Measurements from ENCODE around the gene HUWE1.

Gene HUWE1

DNA sequence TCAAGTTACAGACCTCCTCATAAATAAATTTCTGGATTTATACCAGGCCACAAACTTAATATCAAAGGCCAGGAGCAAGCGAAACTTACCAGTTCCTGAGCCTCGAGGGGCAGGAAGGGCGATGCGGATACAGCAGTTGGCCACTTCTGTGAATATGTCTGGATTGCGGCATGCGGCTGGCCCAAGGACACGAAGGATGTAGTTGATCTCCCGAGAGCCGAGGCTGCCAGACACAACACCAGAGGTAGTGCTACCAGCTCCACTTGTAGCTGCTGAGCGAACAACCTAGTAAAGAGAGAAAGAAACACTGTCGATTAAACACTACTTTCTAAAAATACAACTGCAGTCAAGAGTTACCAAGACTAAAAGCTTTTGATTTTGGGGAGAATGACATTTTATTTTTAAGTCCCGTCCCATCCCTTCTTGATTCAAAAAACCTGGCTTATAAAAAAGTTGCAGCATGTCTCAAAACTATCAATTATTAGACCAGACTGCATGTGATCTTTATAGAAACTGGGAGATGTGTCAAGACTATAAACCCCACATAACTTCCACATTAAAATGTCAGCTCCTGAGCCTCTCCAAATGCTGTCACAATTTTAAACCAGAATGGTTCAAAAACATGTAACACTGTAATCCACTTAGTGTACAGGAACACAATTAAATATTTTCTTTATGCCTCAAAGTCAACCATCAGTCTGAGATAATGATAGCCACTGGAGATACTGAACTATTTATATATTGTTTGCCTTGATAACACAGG is 105.6 kb downstream of the HUWE1 start:
- TF ChIP-seq YY1 (IDR thresholded peaks at IDR 0.05; ENCODE audit: low read depth) (no peak), TAF1 (IDR thresholded peaks at IDR 0.05; ENCODE audit: low read depth) (no peak), TCF12 (IDR thresholded peaks at IDR 0.05; ENCODE audit: low read depth) (no peak)
- TF ChIP-seq, protein P1, sequence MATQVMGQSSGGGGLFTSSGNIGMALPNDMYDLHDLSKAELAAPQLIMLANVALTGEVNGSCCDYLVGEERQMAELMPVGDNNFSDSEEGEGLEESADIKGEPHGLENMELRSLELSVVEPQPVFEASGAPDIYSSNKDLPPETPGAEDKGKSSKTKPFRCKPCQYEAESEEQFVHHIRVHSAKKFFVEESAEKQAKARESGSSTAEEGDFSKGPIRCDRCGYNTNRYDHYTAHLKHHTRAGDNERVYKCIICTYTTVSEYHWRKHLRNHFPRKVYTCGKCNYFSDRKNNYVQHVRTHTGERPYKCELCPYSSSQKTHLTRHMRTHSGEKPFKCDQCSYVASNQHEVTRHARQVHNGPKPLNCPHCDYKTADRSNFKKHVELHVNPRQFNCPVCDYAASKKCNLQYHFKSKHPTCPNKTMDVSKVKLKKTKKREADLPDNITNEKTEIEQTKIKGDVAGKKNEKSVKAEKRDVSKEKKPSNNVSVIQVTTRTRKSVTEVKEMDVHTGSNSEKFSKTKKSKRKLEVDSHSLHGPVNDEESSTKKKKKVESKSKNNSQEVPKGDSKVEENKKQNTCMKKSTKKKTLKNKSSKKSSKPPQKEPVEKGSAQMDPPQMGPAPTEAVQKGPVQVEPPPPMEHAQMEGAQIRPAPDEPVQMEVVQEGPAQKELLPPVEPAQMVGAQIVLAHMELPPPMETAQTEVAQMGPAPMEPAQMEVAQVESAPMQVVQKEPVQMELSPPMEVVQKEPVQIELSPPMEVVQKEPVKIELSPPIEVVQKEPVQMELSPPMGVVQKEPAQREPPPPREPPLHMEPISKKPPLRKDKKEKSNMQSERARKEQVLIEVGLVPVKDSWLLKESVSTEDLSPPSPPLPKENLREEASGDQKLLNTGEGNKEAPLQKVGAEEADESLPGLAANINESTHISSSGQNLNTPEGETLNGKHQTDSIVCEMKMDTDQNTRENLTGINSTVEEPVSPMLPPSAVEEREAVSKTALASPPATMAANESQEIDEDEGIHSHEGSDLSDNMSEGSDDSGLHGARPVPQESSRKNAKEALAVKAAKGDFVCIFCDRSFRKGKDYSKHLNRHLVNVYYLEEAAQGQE (IDR thresholded peaks at IDR 0.05; ENCODE audit: low read depth) = no peak

DNA sequence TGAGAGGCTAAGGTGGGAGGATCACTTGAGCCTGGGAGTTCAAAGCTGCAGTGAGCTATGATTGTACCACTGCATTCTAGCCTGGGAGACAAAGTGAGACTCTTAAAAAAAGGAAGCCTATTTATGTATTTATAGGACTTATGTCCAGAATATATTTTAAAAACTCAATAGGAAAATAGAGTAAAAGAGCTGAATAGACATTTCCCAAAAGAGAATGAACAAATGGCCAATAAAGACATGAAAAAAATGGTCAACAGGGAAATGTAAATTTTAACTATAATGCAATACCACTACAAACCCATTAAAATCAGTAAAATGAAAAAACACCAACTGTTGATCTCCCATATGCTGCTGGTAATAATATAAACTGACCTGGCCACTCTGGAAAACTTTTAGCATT is 115.0 kb downstream of the HUWE1 start:
- TF ChIP-seq, protein P2, sequence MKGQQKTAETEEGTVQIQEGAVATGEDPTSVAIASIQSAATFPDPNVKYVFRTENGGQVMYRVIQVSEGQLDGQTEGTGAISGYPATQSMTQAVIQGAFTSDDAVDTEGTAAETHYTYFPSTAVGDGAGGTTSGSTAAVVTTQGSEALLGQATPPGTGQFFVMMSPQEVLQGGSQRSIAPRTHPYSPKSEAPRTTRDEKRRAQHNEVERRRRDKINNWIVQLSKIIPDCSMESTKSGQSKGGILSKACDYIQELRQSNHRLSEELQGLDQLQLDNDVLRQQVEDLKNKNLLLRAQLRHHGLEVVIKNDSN (IDR thresholded peaks at IDR 0.05) = no peak
- TF ChIP-seq FOXM1 (IDR thresholded peaks at IDR 0.05; ENCODE audit: borderline replicate concordance, low read depth) (no peak), YY1 (IDR thresholded peaks at IDR 0.05; ENCODE audit: low read depth) (no peak), RAD21 (IDR thresholded peaks at IDR 0.05; ENCODE audit: low read depth) (no peak), TAF1 (IDR thresholded peaks at IDR 0.05; ENCODE audit: low read depth) (no peak), EGR1 (IDR thresholded peaks at IDR 0.05) (no peak), ZBTB7A (IDR thresholded peaks at IDR 0.05; ENCODE audit: low read depth) (no peak), TCF12 (IDR thresholded peaks at IDR 0.05; ENCODE audit: low read depth) (no peak), NFIC (IDR thresholded peaks at IDR 0.05) (no peak), CEBPB (IDR thresholded peaks at IDR 0.05) (no peak), EP300 (IDR thresholded peaks at IDR 0.05; ENCODE audit: borderline replicate concordance) (no peak), CREB1 (IDR thresholded peaks at IDR 0.05; ENCODE audit: low read depth) (no peak), TEAD4 (IDR thresholded peaks at IDR 0.05) (no peak)
- TF ChIP-seq, protein P1 (IDR thresholded peaks at IDR 0.05; ENCODE audit: low read depth) = no peak
- TF ChIP-seq, protein P3, sequence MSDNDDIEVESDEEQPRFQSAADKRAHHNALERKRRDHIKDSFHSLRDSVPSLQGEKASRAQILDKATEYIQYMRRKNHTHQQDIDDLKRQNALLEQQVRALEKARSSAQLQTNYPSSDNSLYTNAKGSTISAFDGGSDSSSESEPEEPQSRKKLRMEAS (IDR thresholded peaks at IDR 0.05) = no peak

DNA sequence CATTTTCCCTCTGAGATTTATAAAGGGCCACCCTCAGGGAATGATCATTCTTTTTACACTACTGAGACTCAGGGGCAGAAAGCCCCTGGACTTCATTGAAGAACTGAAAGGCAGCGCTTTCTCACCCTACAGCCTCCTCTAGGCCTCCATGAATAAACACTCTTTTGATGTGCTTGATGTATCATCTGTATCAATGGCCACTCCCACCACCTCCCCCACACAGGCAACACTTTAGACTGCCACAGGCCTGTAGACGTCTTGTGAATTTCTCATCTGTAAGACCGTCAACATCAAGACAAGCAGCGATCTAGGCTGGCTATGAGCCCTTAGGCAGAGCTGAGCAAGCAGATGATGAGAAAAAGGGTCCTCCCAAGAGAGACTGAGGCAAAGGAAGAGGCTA is 123.2 kb downstream of the HUWE1 start:
- TF ChIP-seq CEBPB (IDR thresholded peaks at IDR 0.05) (no peak), TCF12 (IDR thresholded peaks at IDR 0.05; ENCODE audit: low read depth) (no peak), FOXM1 (IDR thresholded peaks at IDR 0.05; ENCODE audit: borderline replicate concordance, low read depth) (no peak), ZBTB7A (IDR thresholded peaks at IDR 0.05; ENCODE audit: low read depth) (no peak), EP300 (IDR thresholded peaks at IDR 0.05; ENCODE audit: borderline replicate concordance) (no peak), YY1 (IDR thresholded peaks at IDR 0.05; ENCODE audit: low read depth) (no peak), RAD21 (IDR thresholded peaks at IDR 0.05; ENCODE audit: low read depth) (no peak), TEAD4 (IDR thresholded peaks at IDR 0.05) (no peak)
- TF ChIP-seq, protein P3 (IDR thresholded peaks at IDR 0.05) = no peak
- TF ChIP-seq, protein P1 (IDR thresholded peaks at IDR 0.05; ENCODE audit: low read depth) = no peak

DNA sequence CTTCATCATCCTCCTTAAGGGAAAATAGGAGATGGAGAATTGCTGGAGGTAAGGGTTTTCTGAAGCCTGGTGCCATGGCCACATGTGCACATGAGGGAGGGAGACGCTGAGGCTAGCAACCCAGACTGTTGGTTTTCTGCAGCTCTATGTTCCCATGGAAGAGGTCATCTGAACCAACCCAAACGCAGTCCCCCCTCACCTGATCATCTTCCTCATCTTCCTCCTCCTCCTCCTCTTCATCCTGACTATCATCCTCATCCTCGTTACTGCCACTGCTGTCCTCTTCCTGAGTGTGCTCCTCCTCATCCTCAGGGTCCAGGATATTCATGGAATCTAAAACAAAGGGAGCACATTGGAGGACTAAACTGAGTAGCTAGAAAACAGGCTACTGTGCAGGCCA is 124.6 kb downstream of the HUWE1 start:
- no peak for TF ChIP-seq CEBPB (IDR thresholded peaks at IDR 0.05)
- TF ChIP-seq, protein P3 (IDR thresholded peaks at IDR 0.05) = no peak
- TF ChIP-seq CREB1 (IDR thresholded peaks at IDR 0.05; ENCODE audit: low read depth) = no peak
- TF ChIP-seq TEAD4 (IDR thresholded peaks at IDR 0.05) = no peak
- TF ChIP-seq, protein P1 (IDR thresholded peaks at IDR 0.05; ENCODE audit: low read depth) = no peak
- no peak for TF ChIP-seq NFIC (IDR thresholded peaks at IDR 0.05)
